Measurements from ENCODE around the gene PGBD5.

PGBD5 gene

GRCh38 chr1:230299191-230300006 is 126.7 kb downstream of the PGBD5 start:
- DNase-seq, result no peak

DNA sequence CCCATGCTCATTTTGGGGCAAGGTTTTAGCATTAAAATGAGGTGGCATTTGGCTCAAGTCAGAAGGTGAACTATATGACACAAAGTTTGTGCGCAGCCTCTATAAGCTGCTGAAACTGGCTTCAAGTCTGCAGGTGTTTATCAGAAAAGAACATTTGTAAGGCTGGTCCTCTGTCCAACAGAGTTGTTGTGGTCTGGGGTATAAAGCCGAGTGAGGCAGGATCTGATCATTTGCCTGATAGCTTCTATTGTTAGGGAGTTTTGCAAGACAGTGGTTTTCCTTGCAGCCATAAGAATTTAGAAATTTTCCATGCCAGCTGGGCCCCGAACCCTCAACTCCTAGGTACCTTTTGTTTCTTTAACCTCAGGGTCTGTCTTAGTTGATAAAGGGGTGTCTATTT is 130.8 kb downstream of the PGBD5 start:
- DNase-seq, result no peak

DNA sequence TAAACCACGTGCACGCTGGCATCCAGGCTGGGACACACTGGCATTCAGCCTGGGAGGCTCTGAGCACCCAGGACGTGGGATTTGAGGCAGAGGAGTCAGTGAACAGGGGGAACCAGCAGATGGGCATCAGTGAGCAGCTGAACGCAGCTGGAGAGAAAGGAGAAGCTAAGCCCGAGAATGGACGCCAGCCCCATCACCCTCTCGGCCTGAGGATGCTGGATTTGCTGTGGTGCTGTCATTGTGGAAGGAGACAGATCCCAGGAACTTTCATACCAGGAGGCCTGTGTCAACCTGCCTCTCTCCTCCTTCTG is 132.8 kb downstream of the PGBD5 start:
- no peak for DNase-seq

GRCh38 chr1:230292689-230293389 is 133.3 kb downstream of the PGBD5 start:
- DNase-seq, result no peak

GRCh38 chr1:230291731-230292620 is 134.2 kb downstream of the PGBD5 start:
- peak in 1 of 2 experiments; percentile 14 for DNase-seq

GRCh38 chr1:230289350-230289644 is 136.8 kb downstream of the PGBD5 start:
- DNase-seq, result no peak

DNA sequence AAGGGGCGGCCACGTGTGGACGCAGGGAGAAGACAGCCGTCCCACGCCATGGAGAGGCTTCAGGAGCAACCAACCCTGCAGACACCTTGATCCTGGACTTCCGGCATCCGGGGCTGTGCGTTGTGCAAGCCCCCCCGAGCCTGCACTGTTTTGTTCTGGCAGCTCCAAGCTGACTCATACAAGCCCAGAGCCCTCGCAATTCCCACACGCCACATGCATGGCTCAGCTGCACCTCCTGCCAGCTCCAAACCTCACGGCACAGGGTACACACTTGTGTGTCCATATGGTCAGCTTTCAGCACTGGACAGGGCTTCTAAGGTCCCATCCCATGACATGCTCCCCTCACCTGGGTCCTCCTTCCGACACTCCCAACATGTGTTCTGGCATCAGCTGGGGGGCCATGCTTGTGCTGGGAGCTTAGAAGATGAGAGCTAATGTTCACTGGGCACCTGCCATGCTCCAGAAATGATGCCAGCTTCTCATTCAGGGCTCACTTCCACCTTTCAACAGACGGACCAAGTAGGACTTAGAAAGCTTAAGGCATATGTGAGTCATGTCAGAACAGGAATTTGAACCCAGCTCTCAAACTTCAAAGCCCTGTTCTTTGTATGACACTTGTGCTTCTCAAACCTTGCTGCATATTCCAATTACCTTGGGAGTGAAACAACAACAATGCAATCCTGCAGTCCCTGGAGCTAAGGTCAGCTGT is 137.3 kb downstream of the PGBD5 start:
- no peak for DNase-seq

DNA sequence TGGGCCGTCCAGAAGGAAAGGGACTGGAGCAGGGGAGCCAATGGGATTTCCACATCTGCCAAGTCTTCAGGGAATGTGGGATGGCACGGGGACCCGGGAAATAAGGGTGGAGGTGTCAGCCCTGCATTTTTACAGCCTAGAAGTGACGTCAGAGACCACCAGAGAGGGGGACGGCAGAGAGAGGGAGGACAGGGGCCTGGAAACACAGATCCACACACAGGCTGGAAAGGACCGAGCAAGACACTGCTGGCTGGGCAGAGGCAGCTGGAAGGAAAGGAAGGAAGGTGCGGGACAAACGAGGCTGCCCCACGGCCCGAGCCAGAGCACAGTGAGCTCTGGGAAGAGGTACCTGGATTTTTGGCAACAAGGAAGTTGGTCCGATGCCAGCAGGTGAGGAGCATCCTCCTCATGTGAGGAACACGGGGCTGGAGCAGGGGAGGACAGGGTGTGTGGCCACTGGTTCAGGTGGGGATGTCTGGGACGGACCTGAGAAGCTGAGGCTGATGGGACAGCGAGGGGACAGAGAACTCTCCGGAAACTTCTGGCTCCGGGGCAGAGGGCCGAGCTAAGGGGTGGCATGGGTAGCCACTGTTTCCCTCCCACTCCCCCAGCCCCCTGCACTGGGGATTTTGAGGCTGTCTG is 138.3 kb downstream of the PGBD5 start:
- no peak for DNase-seq

DNA sequence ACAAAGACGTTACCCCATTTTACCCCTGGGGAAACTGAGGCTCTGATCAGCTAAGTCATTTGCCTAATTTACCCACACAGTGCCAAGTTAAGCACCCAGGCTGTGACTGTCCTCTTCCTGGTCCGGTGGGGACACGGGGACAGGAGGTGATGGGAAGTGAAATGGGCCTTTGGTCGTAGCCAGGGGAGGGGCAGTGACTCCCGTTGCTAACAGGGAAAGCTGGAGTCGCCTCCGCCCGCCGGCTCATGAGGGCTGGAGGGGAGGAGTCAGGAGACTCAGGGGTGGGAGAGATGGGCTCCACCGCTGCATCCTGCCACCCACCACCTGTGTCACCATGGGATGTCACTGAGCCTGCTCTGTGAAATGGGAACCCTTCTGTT is 139.3 kb downstream of the PGBD5 start:
- no peak for DNase-seq

GRCh38 chr1:230286166-230286889 is 139.8 kb downstream of the PGBD5 start:
- no peak for DNase-seq

DNA sequence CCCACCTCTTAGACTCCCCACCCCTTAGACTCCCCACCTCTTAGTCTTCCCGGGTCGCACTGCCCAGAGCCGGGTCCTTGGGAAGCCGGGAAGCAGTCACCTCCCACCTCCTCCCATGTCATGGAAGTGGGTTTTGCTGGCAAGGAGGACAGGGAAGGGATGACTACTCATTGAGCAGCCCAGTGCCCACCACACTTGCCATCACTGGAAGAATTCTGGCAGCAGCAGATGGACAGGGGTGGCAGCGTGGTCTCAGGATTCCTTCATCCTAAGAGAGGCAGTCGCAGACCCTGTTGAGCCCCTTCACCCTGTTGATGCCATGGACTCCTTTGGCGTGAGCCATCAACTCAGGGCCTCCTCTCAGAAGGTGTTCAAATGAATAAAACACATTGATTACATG is 140.8 kb downstream of the PGBD5 start:
- DNase-seq, result peak in 1 of 2 experiments; percentile 17

- DNase-seq, result peak in 1 of 2 experiments; percentile 13
Observed at GRCh38 chr1:230284891-230285290, 141.2 kb downstream of the PGBD5 start.

- DNase-seq, result peak in 1 of 2 experiments; percentile 13
Observed at GRCh38 chr1:230283678-230284077, 142.5 kb downstream of the PGBD5 start.

DNA sequence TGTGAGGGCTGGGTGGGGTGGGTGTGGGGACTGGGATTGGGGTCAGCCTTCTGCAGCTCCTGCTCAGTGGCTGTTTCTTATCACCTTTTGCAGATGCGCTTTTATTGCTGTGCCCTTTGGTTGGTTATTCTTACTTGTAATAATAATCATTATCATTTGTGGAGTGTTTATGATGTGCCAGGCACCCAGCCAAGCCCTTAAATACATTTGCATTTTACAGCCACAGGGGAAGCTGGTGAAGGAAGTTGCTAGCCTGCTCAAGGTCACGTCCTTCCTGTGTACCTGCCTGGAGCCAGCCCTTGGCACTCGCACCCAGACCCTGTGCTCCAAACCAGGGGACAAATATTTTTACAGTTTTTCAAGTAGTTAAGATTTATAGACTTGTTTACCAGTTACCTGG is 144.0 kb downstream of the PGBD5 start:
- no peak for DNase-seq

DNA sequence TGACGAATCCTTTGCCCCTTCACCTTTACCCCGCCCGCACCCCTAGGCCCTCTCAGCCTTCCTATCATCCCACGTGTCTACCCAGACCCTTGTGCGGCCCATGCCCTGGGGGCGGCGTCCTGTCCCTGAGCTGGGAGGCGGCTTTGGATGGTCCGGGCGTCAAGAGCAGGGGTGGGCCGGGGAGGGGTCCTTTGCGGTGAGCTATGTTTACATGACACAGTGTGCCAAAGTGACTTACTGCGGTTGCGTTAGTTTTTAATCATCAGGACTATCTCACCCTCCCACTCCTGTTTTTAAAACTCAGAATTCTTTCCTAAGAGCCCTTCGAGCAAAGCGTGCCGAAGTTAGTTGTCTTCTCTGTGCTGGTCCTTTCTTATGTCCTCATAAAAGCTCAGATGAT is 144.6 kb downstream of the PGBD5 start:
- DNase-seq, result peak in 1 of 2 experiments; percentile 16

DNA sequence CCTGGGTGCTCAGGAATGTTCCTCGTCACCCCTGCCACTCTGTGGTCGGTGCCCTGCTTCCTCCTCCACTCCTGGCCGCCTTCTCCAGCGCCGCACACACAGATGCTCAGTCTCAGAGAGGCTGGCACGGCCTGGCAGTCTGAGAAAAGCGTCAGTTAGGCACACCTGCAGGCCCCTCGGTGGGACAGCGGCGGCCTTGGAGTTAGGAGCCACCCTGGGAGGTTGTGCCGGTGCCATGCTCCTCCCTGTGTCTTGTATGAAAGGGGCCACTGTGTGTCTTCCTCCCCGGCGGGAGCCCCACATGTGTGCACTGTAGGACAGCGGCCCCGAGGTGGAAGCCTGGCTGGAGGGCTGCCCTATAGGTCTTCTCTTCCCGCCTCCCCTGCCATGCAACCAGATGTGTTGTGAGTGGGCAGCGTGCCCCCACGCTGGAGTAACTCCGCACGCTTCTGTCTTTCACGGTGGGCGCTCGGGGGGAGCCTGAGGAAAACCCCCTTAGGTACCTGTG is 145.2 kb downstream of the PGBD5 start:
- peak in 1 of 2 experiments; percentile 14 for DNase-seq

DNA sequence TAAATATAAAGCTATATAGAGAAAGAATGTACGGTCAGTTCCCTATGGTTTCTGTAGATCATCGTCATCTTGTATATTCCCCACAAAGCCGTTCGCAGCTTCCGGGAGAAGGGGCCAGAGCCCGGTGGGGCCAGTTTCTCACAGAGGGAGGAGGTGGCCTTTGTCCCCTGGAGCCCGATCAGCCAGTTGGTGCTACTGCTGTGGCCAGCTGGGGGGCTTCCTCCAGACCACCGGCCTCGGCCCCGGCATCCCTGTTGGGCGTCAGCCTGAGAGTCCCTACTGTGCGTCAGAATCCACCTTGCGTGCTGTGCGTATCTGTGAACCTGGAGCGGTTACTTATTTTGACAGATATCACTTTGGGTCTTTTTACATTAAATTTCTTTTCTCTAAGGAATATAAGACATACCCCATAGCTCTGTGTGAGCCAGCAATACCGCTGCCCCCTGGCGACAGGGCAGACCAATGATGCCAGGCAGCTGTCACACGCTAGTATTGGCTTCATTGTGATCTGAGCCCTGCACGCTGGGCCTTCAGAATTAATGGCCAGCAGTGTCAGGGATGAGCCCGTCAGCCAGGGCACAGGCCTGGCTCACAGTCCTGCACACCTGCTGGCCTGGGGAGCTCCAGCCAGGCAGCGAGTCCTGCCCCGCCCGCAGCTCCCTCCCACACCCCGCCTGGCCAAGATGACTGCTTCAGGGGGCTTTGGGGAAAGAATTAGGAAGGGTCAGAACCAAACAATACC is 145.9 kb downstream of the PGBD5 start:
- DNase-seq, result peak in 1 of 2 experiments; percentile 34

GRCh38 chr1:230279583-230279945 is 146.6 kb downstream of the PGBD5 start:
- peak in 1 of 2 experiments; percentile 14 for DNase-seq

GRCh38 chr1:230278871-230279582 is 147.1 kb downstream of the PGBD5 start:
- peak in 1 of 2 experiments; percentile 19 for DNase-seq

- DNase-seq, result peak in 1 of 2 experiments; percentile 12
Observed at GRCh38 chr1:230278376-230278775, 147.8 kb downstream of the PGBD5 start.

Data from activated T-cell treated with anti-CD3 and anti-CD28 coated beads, Interleukin-2, amount 50 U/mL, for 48 hours (primary cell).